ENCODE measurements around the gene OSBPL3. TPM values are rescaled to one million over a fixed set of nuclear protein-coding genes. Genes with fewer than 3 reads are reported as not detected.

OSBPL3 gene
- total RNA-seq, 1 experiment from 2014 or later, result 16.0 TPM

- POLR2A ChIA-PET, result no interaction called here
- peaks cover 27% of the 10 kb centered on the region for H3K4me1 Mint-ChIP-seq
Measured at GRCh38 chr7:24899161-24899560, 80.8 kb downstream of the OSBPL3 start.

More at GRCh38 chr7:24899161-24899560, 80.8 kb downstream of the OSBPL3 start:
- Mint-ChIP-seq H3K27me3 (ENCODE audit: low read depth) (no peaks in the 10 kb centered on the region), H3K4me3 (no peak overlapping the region), H3K36me3 (no peaks in the 10 kb centered on the region), H3K9me3 (no peaks in the 10 kb centered on the region), H3K27ac (no peak overlapping the region)
- CTCF ChIA-PET, result no interaction called here
- TF ChIP-seq JAZF1 (CRISPR knock-in tag; IDR thresholded peaks at IDR 0.05) (no peak), ATF2 (CRISPR knock-in tag; IDR thresholded peaks at IDR 0.05; ENCODE audit: borderline replicate concordance, low read depth) (no peak), FOXP4 (CRISPR knock-in tag; IDR thresholded peaks at IDR 0.05) (no peak), E2F4 (CRISPR knock-in tag; IDR thresholded peaks at IDR 0.05; ENCODE audit: borderline replicate concordance, low read depth) (no peak), CBFB (CRISPR knock-in tag; IDR thresholded peaks at IDR 0.05; ENCODE audit: low read depth) (no peak), USF1 (CRISPR knock-in tag; IDR thresholded peaks at IDR 0.05) (no peak), NFATC4 (CRISPR knock-in tag; IDR thresholded peaks at IDR 0.05) (no peak), E2F1 (CRISPR knock-in tag; IDR thresholded peaks at IDR 0.05) (no peak), FOXJ3 (CRISPR knock-in tag; IDR thresholded peaks at IDR 0.05; ENCODE audit: borderline replicate concordance) (no peak), ATF3 (CRISPR knock-in tag; conservative IDR thresholded peaks at IDR 0.05) (no peak), ZNF281 (CRISPR knock-in tag; IDR thresholded peaks at IDR 0.05) (no peak), SMAD4 (CRISPR knock-in tag; IDR thresholded peaks at IDR 0.05) (no peak), AFF4 (CRISPR knock-in tag; IDR thresholded peaks at IDR 0.05; ENCODE audit: borderline replicate concordance) (no peak), MXD4 (CRISPR knock-in tag; IDR thresholded peaks at IDR 0.05; ENCODE audit: borderline replicate concordance) (no peak), IRF2 (CRISPR knock-in tag; IDR thresholded peaks at IDR 0.05; ENCODE audit: borderline replicate concordance, low read depth) (no peak), ZNF232 (CRISPR knock-in tag; IDR thresholded peaks at IDR 0.05) (no peak)
- DNase-seq (ENCODE audit: low spot score), result no peak
- no peak for ATAC-seq
